GM21526 (cell line): ENCODE measurements around the gene TMEM250.

Experiments used
- ATAC-seq: cut with Tn5 transposase; IDR thresholded peaks from one replicate; pipeline ENCODE4 v1.9.1; 2021; ENCODE audit warnings: moderate library complexity; ENCODE audit not compliant: unreplicated experiment, low FRiP score

The TMEM250 gene

DNA sequence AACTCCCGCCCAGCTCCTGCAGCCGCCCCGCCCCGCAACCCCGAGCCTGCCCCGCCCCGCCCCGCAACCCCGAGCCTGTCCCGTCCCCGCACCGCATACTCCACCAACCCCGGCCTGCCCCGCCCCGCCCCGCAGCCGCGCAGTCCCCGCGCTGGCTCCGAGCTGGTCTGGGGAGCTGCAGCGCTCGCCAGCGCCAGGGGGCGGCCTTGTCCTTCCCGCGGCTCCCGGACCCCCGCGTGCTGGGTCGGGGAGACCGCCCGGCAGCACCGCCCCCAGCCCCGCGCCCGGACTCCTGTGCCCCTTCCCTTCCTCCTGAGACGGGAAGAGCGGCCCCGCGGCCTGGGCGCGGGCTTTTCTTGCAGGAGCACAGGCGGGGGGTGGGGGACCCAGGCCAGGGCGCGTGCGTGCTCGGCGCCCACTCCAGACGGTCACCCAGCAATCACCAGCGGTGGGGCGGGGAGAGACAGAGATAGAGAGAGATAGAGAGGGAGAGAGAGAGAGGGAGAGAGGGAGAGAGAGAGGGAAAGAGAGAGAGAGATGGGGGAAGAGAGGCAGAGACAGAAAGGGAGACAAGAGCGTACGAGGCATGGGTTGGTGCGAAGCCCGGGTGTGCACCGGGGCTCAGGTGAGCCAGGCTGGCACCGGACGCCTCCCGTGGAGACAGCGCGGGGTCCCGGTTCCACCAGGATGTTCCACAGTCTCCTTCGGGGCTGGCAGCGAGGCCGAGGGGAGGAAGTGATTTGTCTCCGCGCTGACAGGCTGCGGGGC, 14.7 kb upstream of the TMEM250 start:
- no peak for ATAC-seq

DNA sequence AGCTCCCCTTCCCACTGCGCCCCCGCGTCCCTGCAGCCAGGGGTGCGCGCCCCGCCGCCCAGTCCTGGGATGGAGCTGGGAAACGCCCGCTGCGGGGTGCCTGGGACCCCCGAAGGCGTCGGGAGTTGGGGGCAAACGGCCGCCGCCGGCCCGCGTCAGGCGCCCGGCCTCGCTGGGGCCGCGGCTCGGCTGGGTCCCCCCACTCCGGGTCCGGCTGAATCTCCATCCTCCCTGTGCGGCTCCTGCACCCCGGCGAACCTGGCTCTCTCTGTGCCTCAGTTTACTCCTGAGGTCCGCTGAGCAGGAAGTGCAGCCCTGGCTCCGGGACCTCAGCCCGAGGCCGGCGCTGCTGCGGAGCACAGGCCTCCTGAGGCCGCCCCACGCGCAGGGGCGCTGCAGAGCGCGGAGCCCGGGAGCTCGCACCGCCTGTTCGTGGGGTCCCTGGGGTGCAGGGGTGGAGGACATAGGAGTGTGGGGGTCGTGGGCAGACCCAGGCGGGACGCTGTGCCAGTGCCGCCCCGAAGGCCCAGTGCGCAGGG, 13.9 kb upstream of the TMEM250 start:
- no peak for ATAC-seq

- ATAC-seq, result no peak
Measured at GRCh38 chr9:136131629-136132511, 13.2 kb upstream of the TMEM250 start.

- no peak for ATAC-seq
Measured at GRCh38 chr9:136129176-136129575, 10.5 kb upstream of the TMEM250 start.

GRCh38 chr9:136128436-136128835, 9.8 kb upstream of the TMEM250 start:
- no peak for ATAC-seq

- ATAC-seq, result no peak
Measured at GRCh38 chr9:136127313-136127712, 8.6 kb upstream of the TMEM250 start.

DNA sequence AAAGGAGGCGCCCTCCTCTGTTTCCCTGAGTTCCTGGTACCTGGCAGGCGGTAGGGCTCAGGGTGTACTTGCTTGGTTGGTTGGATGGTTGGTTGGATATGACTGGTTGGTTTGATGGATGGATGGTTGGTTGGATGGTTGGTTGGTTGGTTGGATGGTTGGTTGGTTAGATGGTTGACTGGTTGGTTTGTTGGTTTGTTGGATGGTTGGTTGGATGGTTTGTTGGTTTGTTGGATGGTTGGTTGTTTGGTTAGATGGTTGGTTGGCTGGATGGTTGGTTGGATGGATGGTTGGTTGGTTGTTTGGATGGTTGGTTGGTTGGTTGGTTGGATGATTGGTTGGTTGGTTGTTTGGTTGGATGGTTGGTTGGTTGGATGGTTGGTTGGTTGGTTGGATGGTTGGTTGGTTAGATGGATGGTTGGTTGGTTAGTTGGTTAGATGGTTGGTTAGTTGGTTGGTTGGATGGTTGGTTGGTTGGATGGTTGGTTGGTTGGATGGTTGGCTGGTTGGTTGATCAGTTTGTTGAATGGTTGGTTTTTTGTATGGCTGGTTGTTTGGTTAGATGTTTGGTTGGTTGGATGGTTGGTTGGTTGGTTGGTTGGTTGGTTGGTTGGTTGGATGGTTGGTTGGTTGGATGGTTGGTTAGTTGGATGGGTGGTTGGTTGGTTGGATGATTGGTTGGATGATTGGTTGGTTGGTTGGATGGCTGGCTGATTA, 6.5 kb upstream of the TMEM250 start:
- ATAC-seq, result no peak

DNA sequence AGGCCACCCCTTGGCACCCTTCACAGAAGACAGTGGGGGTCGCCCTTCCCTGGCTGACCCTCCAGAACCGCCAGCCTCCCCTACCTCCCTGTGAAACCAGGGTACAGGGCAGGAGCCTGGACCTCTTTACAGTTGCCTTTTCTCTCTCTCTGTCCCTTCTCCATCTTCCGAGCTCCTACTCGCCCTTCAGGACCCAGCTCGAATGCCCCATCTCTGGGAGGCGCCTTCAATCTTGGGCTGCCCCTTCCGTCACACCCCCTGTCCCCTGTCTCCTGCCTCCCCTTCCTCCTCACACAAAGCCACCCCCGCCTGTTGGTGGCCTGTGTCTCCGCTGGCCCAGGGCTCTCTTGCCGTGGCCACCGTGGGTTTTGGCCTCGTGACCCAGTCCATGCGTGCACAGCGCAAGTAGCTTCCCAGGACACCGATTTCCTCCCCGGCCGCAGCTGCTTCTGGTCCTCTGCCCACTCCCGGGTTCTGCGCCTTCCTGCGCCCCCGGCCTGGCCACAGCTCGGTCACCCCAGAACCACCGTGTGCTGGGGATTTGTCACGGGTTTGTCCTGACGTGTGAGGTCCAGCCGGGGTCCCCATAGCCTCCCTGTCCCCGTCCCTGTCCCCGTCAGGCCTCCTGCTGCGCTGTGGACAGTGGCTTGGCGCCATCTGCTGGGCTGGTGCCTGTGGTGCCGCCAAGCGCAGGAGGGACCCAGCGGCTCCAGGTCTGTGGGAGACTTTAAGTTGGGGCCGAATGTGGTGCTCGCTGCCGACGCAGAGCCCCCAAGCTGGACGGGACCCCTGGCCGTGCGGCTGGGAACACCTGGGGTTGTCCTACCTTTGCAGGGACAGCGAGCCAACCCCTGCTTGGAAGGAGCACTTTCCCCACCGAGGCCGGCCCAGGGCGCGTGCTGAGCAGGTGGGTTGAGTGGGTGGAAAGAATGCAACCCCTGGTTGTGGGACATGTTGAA, 4.0 kb upstream of the TMEM250 start:
- no peak for ATAC-seq

DNA sequence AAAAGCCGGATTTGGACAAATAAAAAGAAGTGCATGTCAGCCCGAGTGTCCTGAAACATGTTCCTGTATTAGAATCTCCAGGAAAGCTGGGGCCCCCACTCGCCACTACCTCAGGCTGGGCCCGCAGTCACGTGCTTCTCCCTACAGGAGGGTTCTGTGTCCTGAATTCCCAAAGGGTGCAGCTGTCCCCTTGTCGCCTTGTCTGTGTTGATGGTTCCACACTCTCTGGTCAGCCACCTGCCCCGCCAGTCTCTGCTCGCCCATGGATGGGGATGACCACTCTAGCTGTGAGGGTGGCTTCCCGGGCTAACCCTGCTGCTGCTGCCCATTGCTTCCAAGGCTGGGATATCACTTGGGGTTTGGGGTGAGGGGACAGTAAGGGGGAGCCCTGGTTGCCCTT, 3.1 kb upstream of the TMEM250 start:
- no peak for ATAC-seq

DNA sequence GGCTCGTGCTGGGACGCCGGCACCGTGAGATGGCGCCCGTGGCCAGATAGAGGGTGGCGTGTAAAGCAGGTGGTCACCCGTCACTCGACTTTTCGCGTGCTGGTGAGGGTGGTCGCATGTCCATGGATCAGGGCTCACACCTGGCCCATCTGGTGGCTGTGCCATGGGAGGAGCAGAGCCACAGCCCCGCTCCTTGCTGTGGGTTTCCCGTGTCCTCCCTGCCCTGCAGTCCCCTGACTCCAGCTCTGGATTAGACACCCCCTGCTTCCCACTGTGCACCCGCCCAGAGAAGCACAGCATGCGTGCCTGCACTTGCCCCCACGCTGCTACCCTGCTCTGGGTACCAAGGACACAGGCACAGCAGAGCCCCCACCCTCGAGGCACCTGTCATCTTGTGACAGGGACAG, 1.8 kb upstream of the TMEM250 start:
- no peak for ATAC-seq

DNA sequence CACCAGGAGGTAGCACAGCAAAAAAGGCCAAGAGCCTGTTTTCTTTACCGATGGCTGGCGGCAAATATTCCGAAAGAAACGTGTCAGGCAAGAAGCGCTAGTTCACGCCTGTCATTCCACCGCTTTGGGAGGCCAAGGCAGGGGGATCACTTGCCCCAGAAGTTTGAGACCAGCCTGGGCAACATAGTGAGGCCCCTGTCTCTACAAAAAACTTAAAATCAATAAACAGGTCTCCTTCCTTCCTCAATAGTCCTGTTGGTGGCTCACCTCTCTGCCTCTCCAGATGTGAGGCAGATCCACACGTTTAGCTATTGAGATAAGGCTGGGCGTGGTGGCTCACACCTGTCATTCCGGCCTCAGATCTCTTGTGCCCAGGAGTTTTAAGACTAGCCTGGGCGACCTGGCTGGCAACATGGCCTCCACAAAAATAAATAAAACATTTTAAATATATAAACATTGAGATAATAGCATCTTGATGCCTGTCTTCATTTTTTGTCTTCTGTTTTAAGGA, 1.3 kb upstream of the TMEM250 start:
- ATAC-seq, result no peak

- ATAC-seq, result no peak
Measured at GRCh38 chr9:136119061-136119882, 597 bp upstream of the TMEM250 start.

DNA sequence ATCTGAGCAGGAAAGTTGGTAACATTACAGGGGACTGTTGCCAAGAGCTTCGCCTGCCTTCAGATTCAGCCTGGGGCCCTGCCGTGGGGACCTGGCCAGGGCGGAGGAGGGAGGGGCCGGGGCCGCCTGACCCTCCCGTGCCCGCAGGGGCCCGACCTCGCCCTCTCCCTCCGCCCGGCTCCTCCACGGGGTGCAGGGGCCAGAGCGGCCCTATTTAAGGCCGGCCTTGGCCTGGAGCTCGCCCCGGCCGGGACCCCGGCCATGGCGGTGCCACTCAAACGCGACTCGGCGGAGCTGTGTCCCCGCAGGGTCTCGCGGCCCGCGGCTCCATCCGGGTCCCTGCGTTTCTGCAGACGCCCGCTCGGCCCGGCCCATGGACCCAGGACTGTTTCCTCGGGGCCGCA, 757 bp downstream of the TMEM250 start:
- peak; percentile 6 for ATAC-seq

- no peak for ATAC-seq
Measured at GRCh38 chr9:136117291-136117915, 1.3 kb downstream of the TMEM250 start.

GRCh38 chr9:136116360-136117098, 2.1 kb downstream of the TMEM250 start:
- ATAC-seq, result no peak

DNA sequence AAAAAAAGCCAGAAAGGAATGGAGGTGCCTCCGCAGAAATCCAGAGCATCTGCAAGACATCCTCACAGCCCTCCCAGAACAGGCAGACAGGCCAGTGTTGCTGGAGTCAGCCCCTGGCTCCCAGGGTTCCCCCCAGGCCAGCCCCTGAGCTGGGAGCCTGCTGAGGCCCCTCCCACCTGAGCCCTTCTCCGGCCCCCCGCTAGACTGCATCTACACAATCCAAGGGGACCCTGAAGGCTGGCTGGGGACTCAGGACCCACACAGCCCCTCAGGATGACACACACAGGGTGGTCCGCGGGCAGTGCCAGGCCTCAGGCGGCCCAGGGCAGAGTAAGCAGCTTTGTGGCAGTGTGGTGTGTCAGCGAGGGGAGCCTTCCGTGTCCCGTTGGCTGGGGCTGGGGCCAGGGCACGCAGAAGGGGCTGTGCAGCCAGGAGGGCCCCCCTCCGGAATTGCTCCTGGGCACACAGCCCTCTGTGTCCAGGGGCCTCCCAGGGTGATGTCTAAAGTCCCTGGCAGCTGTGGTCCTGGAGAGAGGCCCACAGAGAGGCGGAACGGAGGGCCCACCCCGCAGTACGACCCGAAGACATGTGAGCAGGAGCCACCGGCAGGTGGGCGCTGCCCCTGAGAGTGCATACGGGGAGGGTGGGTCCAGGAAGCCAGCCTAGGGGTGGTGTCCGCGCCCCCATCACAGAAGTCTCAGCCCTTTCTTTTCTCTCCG, 2.9 kb downstream of the TMEM250 start:
- no peak for ATAC-seq

DNA sequence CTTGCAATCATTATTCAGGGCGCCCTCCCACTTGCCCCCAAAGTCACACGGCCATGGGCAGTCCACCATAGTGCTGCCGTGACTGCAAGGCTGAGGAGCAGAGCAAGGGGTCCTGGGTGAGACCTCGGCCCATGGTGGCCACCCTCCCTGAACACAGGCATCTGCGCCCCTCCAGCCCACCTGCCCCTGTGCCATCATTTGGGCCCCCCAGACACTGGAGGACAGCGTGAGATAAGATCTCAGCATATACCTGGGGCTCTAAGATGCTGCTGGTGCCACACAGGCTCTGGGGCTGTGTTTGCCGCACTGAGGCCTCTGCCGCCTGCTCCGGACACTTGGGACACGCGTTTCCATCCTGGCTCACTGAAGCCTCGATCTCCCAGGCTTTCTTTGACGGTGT, 3.5 kb downstream of the TMEM250 start:
- ATAC-seq, result no peak
